Measurements from ENCODE around the gene SLC6A14. TPM values are rescaled to one million over a fixed set of nuclear protein-coding genes. Genes with fewer than 3 reads are reported as not detected.

Gene SLC6A14, protein sequence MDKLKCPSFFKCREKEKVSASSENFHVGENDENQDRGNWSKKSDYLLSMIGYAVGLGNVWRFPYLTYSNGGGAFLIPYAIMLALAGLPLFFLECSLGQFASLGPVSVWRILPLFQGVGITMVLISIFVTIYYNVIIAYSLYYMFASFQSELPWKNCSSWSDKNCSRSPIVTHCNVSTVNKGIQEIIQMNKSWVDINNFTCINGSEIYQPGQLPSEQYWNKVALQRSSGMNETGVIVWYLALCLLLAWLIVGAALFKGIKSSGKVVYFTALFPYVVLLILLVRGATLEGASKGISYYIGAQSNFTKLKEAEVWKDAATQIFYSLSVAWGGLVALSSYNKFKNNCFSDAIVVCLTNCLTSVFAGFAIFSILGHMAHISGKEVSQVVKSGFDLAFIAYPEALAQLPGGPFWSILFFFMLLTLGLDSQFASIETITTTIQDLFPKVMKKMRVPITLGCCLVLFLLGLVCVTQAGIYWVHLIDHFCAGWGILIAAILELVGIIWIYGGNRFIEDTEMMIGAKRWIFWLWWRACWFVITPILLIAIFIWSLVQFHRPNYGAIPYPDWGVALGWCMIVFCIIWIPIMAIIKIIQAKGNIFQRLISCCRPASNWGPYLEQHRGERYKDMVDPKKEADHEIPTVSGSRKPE
- total RNA-seq (0.72 and 2.7 TPM in 2 replicates), polyA plus RNA-seq (0.05 TPM in 1 of 2 replicates, not detected in the other)

DNA sequence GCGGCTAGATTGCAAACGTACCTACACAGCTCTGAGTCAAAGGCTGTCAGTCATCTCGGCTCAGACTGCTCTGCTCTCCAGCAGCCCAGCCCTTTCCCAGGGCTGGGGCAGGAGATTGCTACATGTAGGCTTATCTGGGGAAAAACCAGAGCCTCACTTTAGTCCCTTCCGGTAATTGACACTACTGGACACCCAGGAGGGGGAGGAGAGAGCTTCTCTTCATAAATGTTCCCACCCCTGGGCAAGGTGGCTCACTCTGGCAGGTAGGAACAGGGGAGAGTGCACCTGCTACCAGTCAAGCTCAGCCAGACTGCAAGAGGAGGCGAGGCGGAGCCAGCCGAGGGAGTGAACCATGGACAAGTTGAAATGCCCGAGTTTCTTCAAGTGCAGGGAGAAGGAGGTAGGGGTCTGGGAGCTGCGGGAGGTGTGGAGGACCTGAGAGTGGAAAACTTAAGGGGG lies at the start of gene SLC6A14:
Gene SLC6A14, plus strand, starts transcription at position 249 of the 459 bp plus-strand sequence. Its CDS starts 104 bp downstream, at position 353.
- Histone ChIP-seq H3K9me3 (ENCODE audit: low read depth) (no peaks in the 10 kb centered on the region), H3K4me2 (no peak within 1 kb of the TSS), H2AFZ (no peak within 1 kb of the TSS), H3K9me2 (replicated peaks; ENCODE audit: insufficient read depth) (no peaks in the 10 kb centered on the region), H4K20me1 (ENCODE audit: insufficient read depth, poor library complexity, severe bottlenecking) (no peaks in the 10 kb centered on the region), H3K4me1 (ENCODE audit: insufficient read depth) (no peaks in the 10 kb centered on the region), H3K27ac (no peak within 1 kb of the TSS), H3K4me3 (no peak within 1 kb of the TSS), H3K79me2 (no peaks in the 10 kb centered on the region), H3K36me3 (replicated peaks; ENCODE audit: insufficient read depth, low read depth) (no peaks in the 10 kb centered on the region), H3K27me3 (no peaks in the 10 kb centered on the region)
- peak; percentile 18 for DNase-seq (ENCODE audit: low spot score)
- TF ChIP-seq CTCF (IDR thresholded peaks at IDR 0.05; ENCODE audit: poor library complexity), result no peak
- TF ChIP-seq EZH2phosphoT487 (IDR thresholded peaks at IDR 0.05; ENCODE audit: low read depth, severe bottlenecking, unreplicated experiment), result no peak
- TF ChIP-seq EZH2 (IDR thresholded peaks at IDR 0.05; ENCODE audit: borderline replicate concordance), result no peak
- 72% methylated on average over 9 of the region's 9 CpGs for WGBS (ENCODE audit: low lambda C conversion rate, missing lambda C conversion rate)

- no peaks in the 10 kb centered on the region for H3K9me3 ChIP-seq (ENCODE audit: low read depth)
These were observed 40.7 kb upstream of the SLC6A14 start for GRCh38 chrX:116395752-116396151.

GRCh38 chrX:116399681-116400080 lies 36.7 kb upstream of the SLC6A14 start:
- no peaks in the 10 kb centered on the region for H4K20me1 ChIP-seq (ENCODE audit: insufficient read depth, poor library complexity, severe bottlenecking)
- no peak for DNase-seq (ENCODE audit: low spot score)
- H3K27me3 ChIP-seq, result no peaks in the 10 kb centered on the region
- H3K36me3 ChIP-seq (replicated peaks; ENCODE audit: insufficient read depth, low read depth), result no peaks in the 10 kb centered on the region
- no peak for TF ChIP-seq CTCF (IDR thresholded peaks at IDR 0.05; ENCODE audit: poor library complexity)
- TF ChIP-seq EZH2phosphoT487 (IDR thresholded peaks at IDR 0.05; ENCODE audit: low read depth, severe bottlenecking, unreplicated experiment), result no peak
- TF ChIP-seq EZH2 (IDR thresholded peaks at IDR 0.05; ENCODE audit: borderline replicate concordance), result no peak
- H3K9me3 ChIP-seq (ENCODE audit: low read depth), result no peaks in the 10 kb centered on the region
- no peak overlapping the region for H3K4me2 ChIP-seq
- H2AFZ ChIP-seq, result no peak overlapping the region
- no peaks in the 10 kb centered on the region for H3K4me1 ChIP-seq (ENCODE audit: insufficient read depth)
- H3K9me2 ChIP-seq (replicated peaks; ENCODE audit: insufficient read depth), result no peaks in the 10 kb centered on the region
- H3K27ac ChIP-seq, result no peak overlapping the region
- H3K79me2 ChIP-seq, result no peaks in the 10 kb centered on the region
- H3K4me3 ChIP-seq, result no peak overlapping the region

More at GRCh38 chrX:116395752-116396151, 40.7 kb upstream of the SLC6A14 start:
- Histone ChIP-seq H3K27ac (no peak overlapping the region), H3K36me3 (replicated peaks; ENCODE audit: insufficient read depth, low read depth) (no peaks in the 10 kb centered on the region), H3K4me1 (ENCODE audit: insufficient read depth) (no peaks in the 10 kb centered on the region), H3K4me2 (no peak overlapping the region), H4K20me1 (ENCODE audit: insufficient read depth, poor library complexity, severe bottlenecking) (no peaks in the 10 kb centered on the region), H2AFZ (no peak overlapping the region), H3K9me2 (replicated peaks; ENCODE audit: insufficient read depth) (no peaks in the 10 kb centered on the region), H3K79me2 (no peaks in the 10 kb centered on the region), H3K4me3 (no peak overlapping the region), H3K27me3 (no peaks in the 10 kb centered on the region)
- DNase-seq (ENCODE audit: low spot score), result no peak
- TF ChIP-seq CTCF (IDR thresholded peaks at IDR 0.05; ENCODE audit: poor library complexity), result no peak
- TF ChIP-seq EZH2 (IDR thresholded peaks at IDR 0.05; ENCODE audit: borderline replicate concordance), result no peak
- no peak for TF ChIP-seq EZH2phosphoT487 (IDR thresholded peaks at IDR 0.05; ENCODE audit: low read depth, severe bottlenecking, unreplicated experiment)
- WGBS (ENCODE audit: low lambda C conversion rate, missing lambda C conversion rate), result 79% methylated on average over 7 of the region's 7 CpGs

Data from hepatocyte (in vitro differentiated cells).